ENCODE measurements around the gene NMUR2.

Gene NMUR2

DNA sequence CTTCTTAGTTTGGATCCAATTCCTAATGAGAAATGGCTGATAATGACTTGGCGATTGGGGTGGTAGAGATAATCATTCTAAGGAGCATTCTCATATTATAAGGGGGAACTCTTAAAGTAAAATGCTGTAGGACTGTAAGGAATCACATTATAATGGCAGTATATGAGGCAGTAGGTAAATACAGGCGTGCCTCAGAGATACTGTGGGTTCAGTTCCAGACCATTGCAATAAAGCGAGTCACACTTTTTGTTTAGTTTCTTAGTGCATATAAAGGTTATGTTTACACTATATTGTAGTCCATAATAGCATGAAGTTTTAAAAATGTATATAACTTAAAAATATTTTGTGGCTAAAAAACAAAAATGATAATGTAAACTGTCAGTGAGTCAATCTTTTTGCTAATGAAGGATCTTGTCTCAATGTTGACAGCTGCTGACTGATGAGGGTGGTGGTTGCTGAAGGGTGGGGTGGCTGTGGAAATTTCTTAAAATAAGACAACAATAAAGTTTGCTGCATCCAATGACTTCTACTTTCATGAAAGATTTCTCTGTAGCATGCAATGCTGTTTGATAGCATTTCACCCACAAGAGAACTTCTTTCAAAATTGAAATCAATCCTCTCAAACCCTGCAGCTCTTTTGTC lies 15.8 kb downstream of the NMUR2 start:
- DNase-seq: no peak

DNA sequence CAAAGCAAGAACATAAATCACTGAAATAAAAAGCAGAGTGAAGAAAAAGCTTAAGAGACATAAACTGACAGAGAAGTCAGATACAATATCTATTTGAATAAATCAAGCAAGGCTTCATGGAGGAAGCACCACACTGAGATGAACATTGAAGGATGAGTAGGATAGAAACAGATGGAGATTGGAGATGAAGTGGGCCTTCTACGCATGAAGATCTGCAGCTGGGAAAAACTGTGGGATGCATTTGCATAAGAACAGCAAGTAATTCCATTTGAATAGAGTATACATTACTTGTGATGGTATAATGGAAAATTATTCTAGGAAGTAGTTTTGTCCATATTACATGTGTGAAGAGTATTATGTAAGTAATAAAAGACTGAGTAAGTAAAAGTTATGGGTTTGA lies 16.5 kb downstream of the NMUR2 start:
- DNase-seq: no peak
- TF ChIP-seq POLR2A (IDR thresholded peaks at IDR 0.05; ENCODE audit: low read length): no peak
- no peak for TF ChIP-seq GATA1 (IDR thresholded peaks at IDR 0.05; ENCODE audit: low read depth, low read length)

More for the DNA sequence above, 15.8 kb downstream of the NMUR2 start:
- TF ChIP-seq POLR2A (IDR thresholded peaks at IDR 0.05; ENCODE audit: low read length): no peak
- TF ChIP-seq GATA1 (IDR thresholded peaks at IDR 0.05; ENCODE audit: low read depth, low read length): no peak

DNA sequence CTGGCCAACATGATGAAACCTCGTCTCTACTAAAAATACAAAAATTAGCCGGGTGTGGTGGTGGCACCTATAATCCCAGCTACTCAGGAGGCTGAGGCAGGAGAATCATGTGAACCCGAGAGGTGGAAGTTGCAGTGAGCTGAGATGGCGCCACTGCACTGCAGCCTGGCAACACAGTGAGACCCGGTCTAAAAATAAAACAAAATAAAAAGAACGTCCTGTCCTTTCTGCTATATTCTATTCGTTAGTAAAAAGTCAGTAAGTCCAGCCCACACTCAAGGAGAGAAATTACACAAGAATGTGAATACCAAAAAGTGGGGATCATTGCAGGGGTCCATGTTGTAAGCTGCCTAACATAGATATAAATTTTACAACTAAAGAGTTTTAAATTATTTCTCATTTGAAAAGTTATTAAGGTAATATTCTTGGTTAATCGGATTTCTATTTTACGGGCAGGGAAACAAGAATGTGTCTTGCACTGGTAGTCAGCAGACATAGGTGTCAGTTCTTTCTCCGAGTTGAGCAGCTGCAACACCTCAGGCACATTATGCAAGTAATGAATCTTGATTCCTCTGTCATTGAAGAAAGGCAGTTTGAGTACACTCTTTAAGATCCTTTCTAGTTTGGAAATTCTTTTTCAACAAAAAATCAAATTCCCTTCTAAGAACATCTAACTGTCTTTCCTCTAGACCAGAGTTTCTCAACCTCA lies 24.5 kb downstream of the NMUR2 start:
- no peak for DNase-seq
- TF ChIP-seq POLR2A (IDR thresholded peaks at IDR 0.05; ENCODE audit: low read length): no peak
- no peak for TF ChIP-seq GATA1 (IDR thresholded peaks at IDR 0.05; ENCODE audit: low read depth, low read length)

DNA sequence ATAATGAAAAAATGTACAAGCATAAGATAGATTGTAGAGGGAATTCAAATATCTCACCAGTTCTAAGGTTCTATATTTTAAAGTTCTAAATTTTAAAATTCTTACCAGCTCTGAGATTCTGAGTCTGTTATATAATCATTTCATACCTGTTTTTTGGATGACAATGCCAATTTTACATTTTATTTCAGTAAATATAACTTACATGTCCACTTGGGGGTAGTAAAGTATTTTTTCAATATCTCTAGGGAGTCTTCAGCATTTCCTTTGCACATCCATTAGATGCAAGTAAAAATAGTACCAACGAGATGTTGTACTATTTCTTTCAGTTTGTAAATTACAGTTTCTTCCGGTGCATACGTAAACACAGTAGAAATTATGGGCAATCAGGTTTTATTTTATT lies 25.7 kb downstream of the NMUR2 start:
- no peak for DNase-seq
- TF ChIP-seq GATA1 (IDR thresholded peaks at IDR 0.05; ENCODE audit: low read depth, low read length) (no peak), POLR2A (IDR thresholded peaks at IDR 0.05; ENCODE audit: low read length) (no peak)

DNA sequence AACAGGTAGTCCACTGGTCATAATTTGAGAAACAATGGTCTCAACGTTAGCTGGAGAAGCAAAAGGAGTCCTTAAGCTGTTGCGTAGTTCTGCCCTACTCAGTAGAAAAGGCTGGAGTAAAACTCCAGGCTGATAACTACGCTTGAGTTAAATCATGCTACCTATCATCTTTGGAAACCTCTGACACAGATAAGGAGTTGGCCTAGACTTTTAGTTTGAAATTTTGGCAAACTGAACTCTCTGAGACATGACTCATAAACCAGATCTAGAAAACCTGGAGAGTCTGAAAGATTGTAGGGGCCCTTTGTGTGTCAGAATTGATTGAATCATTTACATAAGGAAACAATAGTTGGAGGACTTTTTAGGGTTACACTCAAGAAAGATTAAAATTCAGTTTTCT lies 26.3 kb downstream of the NMUR2 start:
- DNase-seq: no peak
- TF ChIP-seq POLR2A (IDR thresholded peaks at IDR 0.05; ENCODE audit: low read length) (no peak), GATA1 (IDR thresholded peaks at IDR 0.05; ENCODE audit: low read depth, low read length) (no peak)

DNA sequence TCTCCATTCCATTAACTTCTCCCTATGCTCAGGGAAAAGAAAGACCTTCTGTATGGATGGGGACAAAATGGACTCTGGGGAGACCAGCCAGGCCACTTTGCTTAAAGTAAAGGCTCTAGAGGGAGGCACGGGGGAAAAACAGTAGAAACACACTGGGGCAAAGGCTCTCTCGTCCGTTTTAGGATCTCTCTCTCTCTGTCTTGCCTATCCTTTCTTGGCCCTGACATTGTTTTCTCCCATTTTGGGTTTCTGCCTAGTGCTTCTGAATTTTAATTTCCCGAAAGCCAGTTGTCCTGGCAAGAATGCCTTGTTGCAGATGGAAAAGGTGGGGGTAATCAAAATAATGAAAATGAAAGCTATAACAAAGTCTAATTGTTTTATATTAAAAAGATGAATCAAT lies 28.2 kb downstream of the NMUR2 start:
- DNase-seq: no peak
- TF ChIP-seq GATA1 (IDR thresholded peaks at IDR 0.05; ENCODE audit: low read depth, low read length) (no peak), POLR2A (IDR thresholded peaks at IDR 0.05; ENCODE audit: low read length) (no peak)

DNA sequence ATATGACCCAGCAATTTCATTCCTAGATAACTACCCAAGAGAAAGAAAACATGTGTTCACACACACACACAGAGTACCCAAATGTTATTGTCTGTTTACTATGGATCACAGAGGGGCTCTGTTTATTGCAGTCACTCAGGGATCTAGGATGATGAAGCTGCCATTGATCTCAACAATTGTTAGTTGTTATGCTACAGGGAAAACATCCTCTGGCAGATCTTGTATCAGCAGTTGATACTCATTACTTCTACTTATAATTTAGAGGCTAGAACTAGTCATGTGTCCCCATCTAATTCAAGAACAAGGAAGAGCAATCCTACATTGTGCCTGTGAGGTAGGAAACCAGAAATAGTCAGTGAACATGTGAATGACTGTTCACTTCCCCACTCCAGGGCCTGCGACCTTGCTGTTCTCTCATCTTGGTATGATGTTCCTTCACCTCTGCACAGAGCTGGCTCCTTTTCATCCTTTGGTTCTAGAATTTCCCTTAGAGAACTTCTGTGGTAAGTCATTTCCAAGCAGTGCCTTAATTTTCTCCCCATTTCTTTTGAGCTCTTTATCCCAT lies 30.3 kb downstream of the NMUR2 start:
- TF ChIP-seq GATA1 (IDR thresholded peaks at IDR 0.05; ENCODE audit: low read depth, low read length): no peak
- no peak for TF ChIP-seq POLR2A (IDR thresholded peaks at IDR 0.05; ENCODE audit: low read length)
- DNase-seq: no peak

DNA sequence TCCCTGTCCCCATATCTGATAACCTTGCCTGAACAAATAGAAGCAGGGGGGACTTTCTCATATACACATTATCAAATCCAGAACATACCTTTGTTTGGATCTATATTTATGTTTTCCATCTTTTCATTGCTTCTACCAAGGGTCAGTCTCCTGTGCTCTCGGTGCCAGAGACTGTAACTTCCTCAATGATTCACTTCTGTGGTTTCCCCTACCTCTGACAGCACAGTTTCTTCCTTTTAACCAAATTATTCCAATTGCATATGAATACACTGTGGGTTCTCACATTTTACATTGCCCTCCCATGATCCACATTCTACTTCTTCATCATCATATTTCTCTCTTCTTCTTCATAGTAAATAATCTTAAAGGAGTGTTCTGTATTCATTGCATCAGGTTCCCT lies 32.2 kb downstream of the NMUR2 start:
- TF ChIP-seq POLR2A (IDR thresholded peaks at IDR 0.05; ENCODE audit: low read length): no peak
- TF ChIP-seq GATA1 (IDR thresholded peaks at IDR 0.05; ENCODE audit: low read depth, low read length): no peak
- DNase-seq: no peak

DNA sequence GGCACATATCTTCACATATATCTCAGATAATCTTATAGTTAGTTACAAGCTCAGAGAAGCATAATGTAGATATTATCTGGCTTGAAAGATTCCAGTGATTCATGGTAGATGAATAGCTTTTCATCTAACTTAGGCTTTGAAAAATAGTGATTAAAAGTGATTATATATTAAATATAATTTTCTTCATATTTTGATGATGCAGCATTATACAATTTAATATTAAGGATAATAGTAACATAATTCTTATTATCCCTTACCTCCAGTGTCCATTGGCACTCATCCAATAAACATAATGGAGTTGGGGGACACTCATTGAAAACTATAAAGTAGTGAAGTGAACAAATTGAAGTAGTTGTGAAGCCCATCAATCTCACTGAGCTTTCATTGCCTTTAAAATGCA lies 35.8 kb downstream of the NMUR2 start:
- no peak for DNase-seq
- TF ChIP-seq POLR2A (IDR thresholded peaks at IDR 0.05; ENCODE audit: low read length) (no peak), GATA1 (IDR thresholded peaks at IDR 0.05; ENCODE audit: low read depth, low read length) (no peak)

DNA sequence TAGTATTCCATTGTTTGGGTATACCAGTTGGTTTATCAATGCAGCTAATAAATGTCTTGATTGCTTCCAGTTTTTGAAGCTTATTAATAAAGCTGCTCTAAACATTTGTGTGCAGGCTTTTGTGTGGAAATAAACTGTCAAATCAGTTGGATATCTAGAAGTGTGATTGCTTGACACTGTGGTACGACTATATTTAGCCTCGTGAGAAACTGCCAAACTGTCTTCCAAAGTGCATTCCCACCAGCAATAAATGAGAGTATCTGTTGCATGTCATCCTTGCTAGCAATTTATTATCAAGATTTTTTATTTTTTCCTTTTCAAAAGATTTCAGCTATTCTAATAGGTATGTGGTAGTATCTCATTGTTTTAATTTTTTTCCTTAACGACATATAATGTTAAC lies 37.5 kb downstream of the NMUR2 start:
- no peak for TF ChIP-seq POLR2A (IDR thresholded peaks at IDR 0.05; ENCODE audit: low read length)
- TF ChIP-seq GATA1 (IDR thresholded peaks at IDR 0.05; ENCODE audit: low read depth, low read length): no peak
- no peak for DNase-seq

DNA sequence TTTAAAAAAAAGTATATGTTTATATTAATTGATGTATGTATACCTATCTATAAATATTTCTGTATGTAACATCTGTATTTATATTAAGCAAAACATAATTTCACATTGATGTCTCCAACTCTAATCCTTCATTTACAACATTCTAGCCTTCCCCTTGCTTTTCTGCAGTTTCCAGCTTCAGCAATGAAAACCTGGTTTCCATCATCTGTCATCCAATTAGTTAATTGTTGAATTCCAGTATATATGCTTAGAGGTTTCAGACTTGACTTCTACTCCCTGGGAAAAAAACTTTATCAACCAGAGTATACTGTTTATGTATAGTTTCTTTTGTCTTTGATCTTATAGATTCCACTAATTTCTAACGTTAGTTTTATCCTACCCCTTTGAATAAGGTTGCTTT lies 38.4 kb downstream of the NMUR2 start:
- DNase-seq: no peak
- TF ChIP-seq POLR2A (IDR thresholded peaks at IDR 0.05; ENCODE audit: low read length) (no peak), GATA1 (IDR thresholded peaks at IDR 0.05; ENCODE audit: low read depth, low read length) (no peak)

DNA sequence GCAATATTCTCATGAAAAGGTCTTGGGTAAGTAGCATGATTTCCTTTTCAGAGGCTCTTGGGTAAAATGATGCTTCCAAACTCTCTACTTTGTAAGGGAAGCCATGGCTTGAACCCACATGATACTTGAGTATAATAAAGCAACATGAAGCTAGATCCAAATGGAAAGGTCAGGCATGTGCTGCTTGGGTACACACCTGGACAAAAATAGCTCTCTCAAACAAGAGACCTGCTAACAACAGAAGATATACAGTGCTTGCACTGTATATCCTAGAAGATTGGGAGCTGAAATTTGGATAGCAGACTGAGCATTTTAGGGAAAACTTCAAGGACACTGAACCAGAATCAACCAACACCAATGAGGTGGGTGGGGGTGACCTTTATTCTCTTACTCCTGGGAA lies 40.2 kb downstream of the NMUR2 start:
- TF ChIP-seq GATA1 (IDR thresholded peaks at IDR 0.05; ENCODE audit: low read depth, low read length): no peak
- TF ChIP-seq POLR2A (IDR thresholded peaks at IDR 0.05; ENCODE audit: low read length): no peak

DNA sequence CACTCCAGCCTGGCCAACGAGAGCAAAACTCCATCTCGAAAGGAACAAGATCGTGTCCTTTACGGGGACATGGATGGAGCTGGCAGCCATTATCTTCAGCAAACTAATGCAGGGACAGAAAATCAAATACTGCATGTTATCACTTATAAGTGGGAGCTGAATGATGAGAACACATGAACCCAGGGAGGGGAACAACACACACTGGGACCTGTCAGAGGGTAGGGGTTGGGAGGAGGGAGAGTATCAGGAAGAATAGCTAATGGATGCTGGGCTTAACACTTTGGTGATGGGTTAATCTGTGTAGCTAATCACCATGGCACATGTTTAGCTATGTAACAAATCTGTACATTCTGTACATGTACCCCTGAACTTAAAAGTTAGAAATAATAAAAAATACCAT lies 40.9 kb downstream of the NMUR2 start:
- DNase-seq: no peak
- TF ChIP-seq POLR2A (IDR thresholded peaks at IDR 0.05; ENCODE audit: low read length) (no peak), GATA1 (IDR thresholded peaks at IDR 0.05; ENCODE audit: low read depth, low read length) (no peak)

More for the DNA sequence above, 40.2 kb downstream of the NMUR2 start:
- no peak for DNase-seq

DNA sequence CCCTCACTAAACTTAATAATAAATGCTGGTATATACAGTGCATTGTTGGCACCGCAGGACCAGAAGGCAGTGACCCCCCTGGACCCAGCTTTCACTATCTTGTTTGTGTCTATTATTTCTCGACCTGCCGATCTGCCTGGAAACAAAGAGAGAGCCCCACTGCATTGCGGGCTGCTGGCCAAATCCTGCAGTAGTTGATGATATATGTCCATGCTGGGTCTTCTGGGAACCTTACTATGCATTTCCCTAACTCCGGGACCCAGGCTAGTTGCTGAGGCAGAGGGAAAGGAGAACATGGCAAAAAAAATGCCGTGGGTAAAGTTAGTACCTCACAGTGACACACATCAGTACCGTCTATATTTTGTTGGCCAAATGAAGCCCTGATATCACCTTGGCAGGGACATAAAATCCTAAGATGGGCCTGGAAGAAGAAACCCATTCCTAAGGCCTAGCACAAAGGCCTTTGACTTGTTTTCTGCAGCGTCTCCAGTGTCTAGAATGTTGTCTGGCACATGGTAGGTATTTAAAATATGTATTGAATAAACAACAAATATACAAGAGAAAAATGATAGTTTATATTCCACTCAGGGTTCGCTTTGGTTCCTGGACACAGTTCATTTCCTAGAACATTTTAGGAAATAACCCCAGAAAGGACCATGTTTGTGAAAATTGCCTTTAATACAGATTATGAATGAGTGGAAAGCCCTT lies 46.1 kb downstream of the NMUR2 start:
- DNase-seq: no peak
- no peak for TF ChIP-seq POLR2A (IDR thresholded peaks at IDR 0.05; ENCODE audit: low read length)
- TF ChIP-seq GATA1 (IDR thresholded peaks at IDR 0.05; ENCODE audit: low read depth, low read length): no peak

Data from erythroblast (primary cell).